Measurements from ENCODE around the gene TH. TPM values are rescaled to one million over a fixed set of nuclear protein-coding genes. Genes with fewer than 3 reads are reported as not detected.

TH gene
- polyA plus RNA-seq, 1 donor from 2014 or later: 3.6 TPM

- H3K36me3 ChIP-seq (ENCODE audit: insufficient read depth, low read length): no peaks in the 10 kb centered on the region
- no peaks in the 10 kb centered on the region for H4K20me1 ChIP-seq (ENCODE audit: insufficient read depth)
- H3K27me3 ChIP-seq (ENCODE audit: insufficient read depth, low read depth, low read length): no peaks in the 10 kb centered on the region
- no peak overlapping the region for H3K9ac ChIP-seq (ENCODE audit: low read length)
- H3K27ac ChIP-seq (ENCODE audit: low read length): no peak overlapping the region
- no peak for TF ChIP-seq RAD21 (conservative IDR thresholded peaks at IDR 0.05)
- TF ChIP-seq CTCF (IDR thresholded peaks at IDR 0.05; ENCODE audit: poor library complexity, severe bottlenecking): no peak
- TF ChIP-seq SMC3 (conservative IDR thresholded peaks at IDR 0.05; ENCODE audit: poor library complexity): no peak
- no peak for TF ChIP-seq MXI1 (conservative IDR thresholded peaks at IDR 0.05; ENCODE audit: poor library complexity, severe bottlenecking)
- H3K4me2 ChIP-seq (ENCODE audit: low read length): no peak overlapping the region
- H3F3A ChIP-seq (ENCODE audit: insufficient read depth, low read length, poor library complexity, severe bottlenecking): no peaks in the 10 kb centered on the region
- H3K9me3 ChIP-seq (ENCODE audit: low read length): no peaks in the 10 kb centered on the region
- no peak overlapping the region for H3K4me3 ChIP-seq (ENCODE audit: low read length)
- H2AFZ ChIP-seq (ENCODE audit: low read depth, low read length): no peak overlapping the region
- no peaks in the 10 kb centered on the region for H3K9me2 ChIP-seq (ENCODE audit: insufficient read depth, low read length)
- H3K79me2 ChIP-seq (replicated peaks; ENCODE audit: insufficient read depth, low read length): no peaks in the 10 kb centered on the region
Measured at GRCh38 chr11:2169005-2169378, 2.6 kb downstream of the TH start.

- Histone ChIP-seq H3K9me2 (ENCODE audit: insufficient read depth, low read length) (no peaks in the 10 kb centered on the region), H3K4me2 (ENCODE audit: low read length) (no peak overlapping the region), H3K9me3 (ENCODE audit: low read length) (no peaks in the 10 kb centered on the region), H3K27me3 (ENCODE audit: insufficient read depth, low read depth, low read length) (no peaks in the 10 kb centered on the region), H3K79me2 (replicated peaks; ENCODE audit: insufficient read depth, low read length) (no peaks in the 10 kb centered on the region), H4K20me1 (ENCODE audit: insufficient read depth) (no peaks in the 10 kb centered on the region), H3K4me3 (ENCODE audit: low read length) (no peak overlapping the region), H3F3A (ENCODE audit: insufficient read depth, low read length, poor library complexity, severe bottlenecking) (no peaks in the 10 kb centered on the region), H2AFZ (ENCODE audit: low read depth, low read length) (no peak overlapping the region), H3K36me3 (ENCODE audit: insufficient read depth, low read length) (no peaks in the 10 kb centered on the region), H3K27ac (ENCODE audit: low read length) (no peak overlapping the region), H3K9ac (ENCODE audit: low read length) (no peak overlapping the region)
- TF ChIP-seq RAD21 (conservative IDR thresholded peaks at IDR 0.05) (no peak), EZH2 (IDR thresholded peaks at IDR 0.05; ENCODE audit: borderline replicate concordance, insufficient read depth, low read length, poor library complexity, severe bottlenecking) (no peak), REST (IDR thresholded peaks at IDR 0.05; ENCODE audit: borderline replicate concordance) (no peak), POLR2AphosphoS5 (IDR thresholded peaks at IDR 0.05) (no peak), SMC3 (conservative IDR thresholded peaks at IDR 0.05; ENCODE audit: poor library complexity) (no peak), CTCF (IDR thresholded peaks at IDR 0.05; ENCODE audit: poor library complexity, severe bottlenecking) (no peak), MXI1 (conservative IDR thresholded peaks at IDR 0.05; ENCODE audit: poor library complexity, severe bottlenecking) (no peak), EP300 (conservative IDR thresholded peaks at IDR 0.05; ENCODE audit: poor library complexity, severe bottlenecking) (no peak), TAF1 (IDR thresholded peaks at IDR 0.05; ENCODE audit: low read depth) (no peak)
Measured at GRCh38 chr11:2168286-2169004, 3.2 kb downstream of the TH start.
